Lower lobe of right lung (tissue), 2 donors: Measurements from ENCODE around the gene UNC13B. TPM values are rescaled to one million over a fixed set of nuclear protein-coding genes. Genes with fewer than 3 reads are reported as not detected.
A peak's percentile ranks its signal among the peaks of the same experiment; 100 is the strongest.
"Not testable (repeated sequence)": the region's sequence is repeated elsewhere in the genome, so short reads cannot be mapped to it uniquely, and the experiment has no call there.

Experiments used
- ATAC-seq, 2 donors: fragments of 200-7000 bp; cut with Tn5 transposase; one replicate each; pipeline ENCODE4 v1.9.1; 2020 to 2022; ENCODE audit warnings: mild to moderate bottlenecking in 2 of 2, moderate library complexity in 2 of 2
- DNase-seq: peaks from one replicate; pipeline ENCODE4 v3.0.0-alpha.2; 2020
- H3K27ac ChIP-seq: fragments of 200-600 bp; one replicate; pipeline ENCODE4 v1.8.0; 2022
- H3K27me3 ChIP-seq: fragments of 200-600 bp; one replicate; pipeline ENCODE4 v1.8.0; 2022; ENCODE audit warnings: low read depth
- H3K36me3 ChIP-seq: fragments of 200-600 bp; one replicate; pipeline ENCODE4 v1.8.0; 2022; ENCODE audit warnings: mild to moderate bottlenecking
- H3K4me1 ChIP-seq: fragments of 200-600 bp; one replicate; pipeline ENCODE4 v1.8.0; 2022
- H3K4me3 ChIP-seq: fragments of 200-600 bp; one replicate; pipeline ENCODE4 v1.8.0; 2022; ENCODE audit warnings: mild to moderate bottlenecking
- H3K9me3 ChIP-seq: fragments of 200-600 bp; one replicate; pipeline ENCODE4 v1.8.0; 2022
- intact Hi-C: fragments of 100-400 bp; cut with DNase I; formaldehyde crosslinking; loops from one replicate; pipeline ENCODE4 v1.11.0; 2022
- total RNA-seq: library from RNA; stranded (reverse); fragmentation: NEBNext Ultra II Directional; extraction: Animal tissue kit (Norgen Biotek cat#: 25700); gene quantifications from one replicate; pipeline ENCODE4 v1.2.1, GENCODE V29; 2021
- TF ChIP-seq, protein P1 (sequence below): fragments of 200-600 bp; IDR thresholded peaks from one replicate; pipeline ENCODE4 v1.8.0; 2022; ENCODE audit warnings: antibody characterized with exemption, mild to moderate bottlenecking
- donor health status: DM: no; HTN: yes; CAD: no; lungs with severe emphysema.

The UNC13B gene
- total RNA-seq, 1 donor from 2014 or later: 87.9 TPM

DNA sequence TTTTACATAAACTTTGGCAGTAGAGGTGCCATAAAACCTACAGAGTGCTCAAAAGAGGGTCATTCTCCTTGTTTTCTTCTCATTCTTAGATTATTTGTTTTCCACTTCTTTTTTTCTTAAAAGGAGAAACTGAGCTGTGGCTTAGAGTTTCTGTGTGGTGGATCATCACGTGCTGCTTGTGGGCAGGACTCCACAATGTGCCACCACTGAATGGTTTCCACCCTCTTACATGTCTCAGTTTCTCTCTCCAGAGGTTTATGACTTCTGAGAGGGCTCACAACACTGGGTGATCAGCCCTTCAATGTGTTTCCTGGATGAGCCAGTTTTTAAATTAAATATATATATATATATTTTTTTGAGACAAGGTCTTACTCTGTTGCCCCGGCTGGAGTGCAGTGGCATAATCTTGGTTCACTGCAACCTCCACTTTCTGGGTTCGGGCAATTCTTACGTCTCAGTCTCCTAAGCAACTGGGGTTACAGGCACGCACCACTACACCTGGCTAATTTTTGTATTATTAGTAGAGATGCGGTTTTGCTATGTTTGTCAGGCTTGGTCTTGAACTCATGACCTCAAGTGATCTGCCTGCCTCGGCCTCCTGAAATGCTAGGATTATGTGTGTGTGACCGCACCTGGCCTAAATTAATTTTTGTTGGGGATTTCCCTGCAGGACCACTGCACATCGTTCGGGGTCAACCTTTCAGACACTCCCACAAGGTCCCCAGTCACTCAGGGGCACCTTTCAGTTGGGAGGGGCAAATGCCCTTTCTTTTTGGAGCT is 3.1 kb upstream of the UNC13B start:
- Histone ChIP-seq H3K4me1 (peaks cover 12% of the 10 kb centered on the region), H3K27ac (no peak overlapping the region), H3K27me3 (no peaks in the 10 kb centered on the region), H3K36me3 (no peaks in the 10 kb centered on the region), H3K4me3 (no peak overlapping the region), H3K9me3 (no peaks in the 10 kb centered on the region)
- DNase-seq: no peak
- no peak for ATAC-seq
- TF ChIP-seq, protein P1, sequence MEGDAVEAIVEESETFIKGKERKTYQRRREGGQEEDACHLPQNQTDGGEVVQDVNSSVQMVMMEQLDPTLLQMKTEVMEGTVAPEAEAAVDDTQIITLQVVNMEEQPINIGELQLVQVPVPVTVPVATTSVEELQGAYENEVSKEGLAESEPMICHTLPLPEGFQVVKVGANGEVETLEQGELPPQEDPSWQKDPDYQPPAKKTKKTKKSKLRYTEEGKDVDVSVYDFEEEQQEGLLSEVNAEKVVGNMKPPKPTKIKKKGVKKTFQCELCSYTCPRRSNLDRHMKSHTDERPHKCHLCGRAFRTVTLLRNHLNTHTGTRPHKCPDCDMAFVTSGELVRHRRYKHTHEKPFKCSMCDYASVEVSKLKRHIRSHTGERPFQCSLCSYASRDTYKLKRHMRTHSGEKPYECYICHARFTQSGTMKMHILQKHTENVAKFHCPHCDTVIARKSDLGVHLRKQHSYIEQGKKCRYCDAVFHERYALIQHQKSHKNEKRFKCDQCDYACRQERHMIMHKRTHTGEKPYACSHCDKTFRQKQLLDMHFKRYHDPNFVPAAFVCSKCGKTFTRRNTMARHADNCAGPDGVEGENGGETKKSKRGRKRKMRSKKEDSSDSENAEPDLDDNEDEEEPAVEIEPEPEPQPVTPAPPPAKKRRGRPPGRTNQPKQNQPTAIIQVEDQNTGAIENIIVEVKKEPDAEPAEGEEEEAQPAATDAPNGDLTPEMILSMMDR: no peak
- intact Hi-C loops: no loop called here

DNA sequence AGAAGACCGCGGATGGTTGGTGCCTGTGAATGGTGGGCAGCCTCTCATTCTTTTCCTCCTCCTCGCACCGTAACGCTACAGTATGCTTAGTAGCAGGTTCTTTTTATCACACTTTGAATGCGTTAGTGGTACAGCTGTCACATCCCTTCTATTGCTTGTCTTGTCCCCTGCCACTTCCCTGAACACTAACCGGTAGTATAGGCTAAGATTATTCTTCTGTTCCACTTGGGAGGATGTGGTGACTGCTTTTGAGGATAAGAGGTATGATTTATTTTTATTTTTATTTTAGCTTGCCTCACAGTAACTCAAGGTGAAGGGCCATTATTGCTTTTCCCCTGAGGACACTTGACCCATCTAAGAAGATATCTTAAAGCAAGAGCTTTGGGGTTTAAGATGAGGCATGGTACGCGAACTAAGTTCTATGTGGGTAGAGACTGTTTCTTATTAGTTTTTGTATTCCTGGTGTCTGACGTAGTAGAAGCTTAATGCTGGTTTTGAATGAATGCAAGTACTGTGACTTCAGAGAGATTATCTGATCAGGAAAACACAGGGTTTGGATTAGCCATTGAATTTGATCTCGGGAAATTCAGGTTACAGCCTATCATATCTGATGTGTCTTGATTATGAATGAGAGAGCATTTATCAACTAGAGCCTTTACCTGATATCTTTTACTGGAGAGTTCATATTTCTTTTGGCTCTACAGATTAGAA is 951 bp downstream of the UNC13B start:
- Histone ChIP-seq H3K27ac (peak overlapping the region; percentile 93), H3K4me3 (peak overlapping the region; percentile 76), H3K36me3 (no peaks in the 10 kb centered on the region), H3K9me3 (no peaks in the 10 kb centered on the region), H3K4me1 (peaks cover 27% of the 10 kb centered on the region), H3K27me3 (no peaks in the 10 kb centered on the region)
- DNase-seq (no peak), ATAC-seq (peak in 1 of 2 donors; percentile 0)
- TF ChIP-seq, protein P1: no peak
- intact Hi-C loops: no loop called here

DNA sequence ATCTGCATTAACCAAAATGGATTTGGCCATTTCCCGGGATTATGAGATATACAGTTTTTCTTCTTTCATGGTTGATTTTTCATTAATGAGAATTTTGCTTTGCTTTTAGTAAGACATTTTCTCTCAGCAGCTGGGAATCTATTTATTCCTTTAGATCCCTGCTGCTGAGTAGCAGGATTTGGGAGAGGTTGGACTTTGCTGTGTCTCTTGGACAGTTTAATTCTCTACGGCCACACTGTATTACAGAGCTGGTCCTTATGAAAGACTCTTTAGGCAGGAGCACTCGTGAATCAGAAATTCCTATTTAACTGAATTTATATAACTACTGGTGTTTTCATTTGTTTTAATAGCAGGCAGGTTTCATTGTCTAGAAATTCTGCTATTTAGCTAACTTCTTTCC is 1.6 kb downstream of the UNC13B start:
- intact Hi-C loops: no loop called here
- TF ChIP-seq, protein P1: no peak
- no peak overlapping the region for H3K27ac ChIP-seq

DNA sequence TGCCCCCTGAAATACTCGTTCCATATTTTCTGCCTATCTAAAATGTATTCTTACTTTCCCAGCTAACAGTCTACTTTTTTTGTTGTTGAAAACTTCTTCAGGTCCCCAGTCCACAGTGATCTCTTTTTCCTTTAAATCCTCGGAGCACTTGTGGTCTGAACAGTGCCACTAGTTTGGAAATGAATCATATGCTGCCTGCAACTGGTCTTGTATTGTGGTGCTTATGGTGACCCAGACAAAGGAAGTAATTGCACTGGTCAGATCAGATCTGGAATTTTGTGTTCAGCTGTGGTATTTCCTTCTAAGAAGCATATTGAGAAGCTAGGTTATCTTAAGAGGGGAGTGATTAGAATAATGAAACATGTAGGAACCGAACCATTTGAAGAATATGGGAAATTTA is 2.9 kb downstream of the UNC13B start:
- intact Hi-C loops: no loop called here
- Histone ChIP-seq H3K9me3 (no peaks in the 10 kb centered on the region), H3K4me1 (peaks cover 27% of the 10 kb centered on the region), H3K27me3 (no peaks in the 10 kb centered on the region), H3K4me3 (no peak overlapping the region), H3K36me3 (peaks cover 3% of the 10 kb centered on the region), H3K27ac (no peak overlapping the region)
- ATAC-seq (no peak), DNase-seq (no peak)
- TF ChIP-seq, protein P1: no peak

More for the DNA sequence above, 1.6 kb downstream of the UNC13B start:
- Histone ChIP-seq H3K4me1 (peaks cover 27% of the 10 kb centered on the region), H3K27me3 (no peaks in the 10 kb centered on the region), H3K4me3 (peak overlapping the region; percentile 76), H3K9me3 (no peaks in the 10 kb centered on the region), H3K36me3 (no peaks in the 10 kb centered on the region)
- ATAC-seq (no peak), DNase-seq (no peak)

DNA sequence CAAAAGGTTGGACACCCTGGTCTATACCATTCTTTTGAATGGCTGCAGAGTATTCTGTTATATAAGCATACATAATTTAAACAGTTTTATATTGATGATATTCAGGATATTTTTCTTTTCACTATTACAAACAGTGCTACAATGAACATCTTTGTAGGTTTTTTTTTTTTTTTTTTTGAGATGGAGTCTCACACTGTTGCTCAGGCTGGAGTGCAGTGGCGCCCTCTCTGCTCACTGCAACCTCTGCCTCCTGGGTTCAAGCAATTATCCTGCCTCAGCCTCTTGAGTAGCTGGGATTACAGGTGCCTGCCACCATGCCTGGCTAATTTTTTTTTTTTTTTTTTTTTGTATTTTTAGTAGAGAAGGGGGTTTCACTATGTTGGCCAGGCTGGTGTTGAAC is 5.6 kb downstream of the UNC13B start:
- H3K27ac ChIP-seq, H3K4me3 ChIP-seq, DNase-seq, intact Hi-C loops, ATAC-seq, H3K36me3 ChIP-seq, H3K27me3 ChIP-seq, H3K9me3 ChIP-seq: not testable (repeated sequence)
- peaks cover 24% of the 10 kb centered on the region for H3K4me1 ChIP-seq

DNA sequence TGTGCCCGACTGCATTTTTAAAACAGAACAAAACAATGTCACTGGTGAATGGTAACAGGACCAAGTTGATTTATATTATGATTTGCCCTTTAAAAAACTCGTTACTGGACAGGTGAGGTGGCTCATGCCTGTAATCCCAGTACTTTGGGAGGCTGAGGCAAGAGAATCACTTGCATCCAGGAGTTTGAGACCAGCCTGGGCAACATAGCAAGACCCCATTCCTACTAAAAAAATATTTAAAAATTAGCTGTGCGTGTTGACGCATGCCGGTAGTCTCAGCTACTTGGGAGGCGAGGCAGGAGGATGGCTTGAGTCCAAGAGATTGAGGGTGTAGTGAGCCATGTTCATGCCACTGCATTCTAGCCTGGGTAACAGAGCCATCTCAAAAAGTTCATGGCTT is 7.2 kb downstream of the UNC13B start:
- intact Hi-C loops: no loop called here
- H3K27me3 ChIP-seq: no peaks in the 10 kb centered on the region
- TF ChIP-seq, protein P1: no peak

More for the DNA sequence above, 7.2 kb downstream of the UNC13B start:
- Histone ChIP-seq H3K4me1 (peaks cover 22% of the 10 kb centered on the region), H3K27ac (no peak overlapping the region), H3K9me3 (no peaks in the 10 kb centered on the region), H3K36me3 (peaks cover 3% of the 10 kb centered on the region), H3K4me3 (no peak overlapping the region)
- no peak for DNase-seq
- ATAC-seq: no peak
